A549 (cell line): ENCODE measurements around the gene PRKAG2. TPM values are rescaled to one million over a fixed set of nuclear protein-coding genes. Genes with fewer than 3 reads are reported as not detected.

Source experiments
- ATAC-seq, 2 experiments: fragments of 200-7000 bp in 1 of 2; fragments of >200 bp in 1 of 2; cut with Nextera tagmentation in 1 of 2; cut with Tn5 transposase in 1 of 2; 3 replicates each; pipeline versions ENCODE4 v1.8.0 to v1.9.1; 2018 to 2020; ENCODE audit warnings: mild to moderate bottlenecking in 1 of 2, moderate library complexity in 1 of 2
- CTCF ChIA-PET: fragments of 300-600 bp; sonication (Branson Sonifier 250); formaldehyde crosslinking; extraction: SDS; loops from one replicate; lab custom pipeline; 2021; ENCODE audit warnings: antibody characterized with exemption, inconsistent platforms; lab: Yijun Ruan, JAX
- POLR2A ChIA-PET: fragments of 350-600 bp; formaldehyde crosslinking; extraction: SDS; loops from one replicate; lab custom pipeline; 2021; ENCODE audit warnings: antibody characterized with exemption, inconsistent platforms; lab: Yijun Ruan, JAX
- DNase-seq, 2 experiments: peaks; one replicate each; pipeline versions ENCODE4 v3.0.0 to v3.0.0-alpha.2; 2011 to 2016; ENCODE audit warnings: low read depth in 1 of 2, low spot score in 1 of 2
- FAIRE-seq: peaks from 2 replicates; lab custom pipeline; 2011; peaks lifted over from hg19 to GRCh38; lab: Jason Lieb, UNC
- H3K27ac ChIP-seq, 2 experiments: fragments of >200 bp; sonication (Bioruptor Twin); formaldehyde crosslinking; 3 replicates each; pipeline ENCODE4 v1.5.1; 2016 to 2017
- H3K4me1 ChIP-seq: fragments of >200 bp; sonication (Bioruptor Twin); formaldehyde crosslinking; 3 replicates; pipeline ENCODE4 v1.6.1; 2016
- H3K4me2 ChIP-seq: fragments of >200 bp; sonication (Bioruptor Twin); formaldehyde crosslinking; 3 replicates; pipeline ENCODE4 v1.6.1; 2016
- H3K4me3 ChIP-seq: fragments of >200 bp; sonication (Bioruptor Twin); formaldehyde crosslinking; 3 replicates; pipeline ENCODE4 v1.5.1; 2016
- H3K9me3 ChIP-seq: fragments of >200 bp; sonication (Bioruptor Twin); formaldehyde crosslinking; 3 replicates; pipeline ENCODE4 v1.6.1; 2016
- ATOH8 ChIP-seq: fragments of 250-450 bp; sonication (Bioruptor Pico); IDR thresholded peaks from 2 replicates; pipeline ENCODE4 v1.5.0; 2020; ENCODE audit warnings: low read depth, mild to moderate bottlenecking, moderate library complexity
- CBX8 ChIP-seq: fragments of 200-600 bp; sonication (generic); IDR thresholded peaks from 2 replicates; pipeline ENCODE4 v1.6.1; 2016
- CEBPB ChIP-seq, 2 experiments: fragments of >200 bp in 1 of 2; sonication (Bioruptor Twin) in 1 of 2; formaldehyde crosslinking in 1 of 2; IDR thresholded peaks; 2 replicates each; pipeline ENCODE4 v1.6.1; 2012 to 2016
- CHD2 ChIP-seq: fragments of 150-350 bp; IDR thresholded peaks from 2 replicates; pipeline ENCODE4 v1.6.1; 2014; ENCODE audit warnings: low read length; ENCODE audit not compliant: partially characterized antibody
- E2F6 ChIP-seq: IDR thresholded peaks from 2 replicates; pipeline ENCODE4 v1.6.1; 2012; ENCODE audit warnings: low read depth, borderline replicate concordance
- EHMT2 ChIP-seq: fragments of 200-600 bp; sonication (generic); IDR thresholded peaks from 2 replicates; pipeline ENCODE4 v1.6.1; 2016; ENCODE audit warnings: antibody characterized with exemption, low read depth, mild to moderate bottlenecking, moderate library complexity
- GATA3 ChIP-seq: IDR thresholded peaks from 2 replicates; pipeline ENCODE4 v1.6.1; 2012; ENCODE audit warnings: borderline replicate concordance
- HOXB5 ChIP-seq: fragments of 250-450 bp; sonication (Bioruptor Pico); IDR thresholded peaks from 2 replicates; pipeline ENCODE4 v1.5.0; 2020; ENCODE audit warnings: mild to moderate bottlenecking, moderate library complexity
- MAFK ChIP-seq: fragments of 450-650 bp; IDR thresholded peaks from 2 replicates; pipeline ENCODE4 v1.6.1; 2014; ENCODE audit not compliant: partially characterized antibody
- NPAS2 ChIP-seq: fragments of 250-450 bp; sonication (Bioruptor Pico); IDR thresholded peaks from 2 replicates; pipeline ENCODE4 v1.8.0; 2022; ENCODE audit warnings: mild to moderate bottlenecking, moderate library complexity, borderline replicate concordance
- RAD21 ChIP-seq, 2 experiments: fragments of >200 bp in 1 of 2; sonication (Bioruptor Twin) in 1 of 2; formaldehyde crosslinking in 1 of 2; IDR thresholded peaks in 1 of 2; conservative IDR thresholded peaks in 1 of 2; 2 replicates in 1 of 2; 3 replicates in 1 of 2; pipeline ENCODE4 v1.6.1; 2012 to 2018; ENCODE audit warnings: inconsistent platforms in 1 of 2
- TFCP2L1 ChIP-seq: fragments of 250-450 bp; sonication (Bioruptor Pico); IDR thresholded peaks from 2 replicates; pipeline ENCODE4 v1.5.0; 2021; ENCODE audit warnings: mild to moderate bottlenecking
- TP53 ChIP-seq: fragments of 250-450 bp; sonication (Bioruptor Pico); IDR thresholded peaks from 2 replicates; pipeline ENCODE4 v1.5.0; 2021; ENCODE audit warnings: mild to moderate bottlenecking, moderate library complexity
- ZFP36 ChIP-seq: fragments of 450-650 bp; IDR thresholded peaks from 2 replicates; pipeline ENCODE4 v1.6.1; 2014; ENCODE audit warnings: borderline replicate concordance; ENCODE audit not compliant: partially characterized antibody
- ZNF302 ChIP-seq: fragments of 250-450 bp; sonication (Bioruptor Pico); IDR thresholded peaks from 2 replicates; pipeline ENCODE4 v1.9.0; 2021; ENCODE audit warnings: inconsistent platforms, mild to moderate bottlenecking, moderate library complexity
- WGBS: methylation state at CpG from one replicate; pipeline ENCODE4 v1.1.6; 2017; ENCODE audit errors: missing lambda C conversion rate; 5-methylcytosine and 5-hydroxymethylcytosine counted together
- polyA plus RNA-seq, 4 experiments: library from polyadenylated mRNA; depleted of rRNA in 3 of 4; stranded (reverse); fragments of >200 nt; fragmentation: RNase III in 1 of 4; extraction: RNeasy Plus Mini Kit Qiagen cat#74134 plus additional on column Dnase treatment in 1 of 4; gene quantifications; 2 replicates in 3 of 4; 3 replicates in 1 of 4; pipeline ENCODE4 v1.2.3, GENCODE V29; 2011 to 2017
- TF ChIP-seq, protein P1 (sequence below): fragments of 200-600 bp; sonication (generic); IDR thresholded peaks from 2 replicates; pipeline ENCODE4 v1.6.1; 2016; ENCODE audit warnings: antibody characterized with exemption, mild to moderate bottlenecking, moderate library complexity
- TF ChIP-seq, protein P2 (sequence below): IDR thresholded peaks from 2 replicates; pipeline ENCODE4 v1.6.1; 2012
- TF ChIP-seq, protein P3 (sequence below): fragments of >200 bp; sonication (Bioruptor Twin); formaldehyde crosslinking; IDR thresholded peaks from 3 replicates; pipeline ENCODE4 v1.5.1; 2016
- TF ChIP-seq, protein P4 (sequence below): IDR thresholded peaks from 2 replicates; pipeline ENCODE4 v1.6.1; 2012
- TF ChIP-seq, protein P5 (sequence below): fragments of >200 bp; sonication (Bioruptor Twin); formaldehyde crosslinking; IDR thresholded peaks from 2 replicates; pipeline ENCODE4 v1.6.1; 2016
- TF ChIP-seq, protein P6 (sequence below): fragments of 450-650 bp; IDR thresholded peaks from 2 replicates; pipeline ENCODE4 v1.6.1; 2014; ENCODE audit warnings: antibody characterized with exemption
- TF ChIP-seq, protein P7 (sequence below): fragments of 250-450 bp; sonication (Bioruptor Pico); IDR thresholded peaks from 2 replicates; pipeline ENCODE4 v1.5.0; 2021; ENCODE audit warnings: mild to moderate bottlenecking, moderate library complexity, borderline replicate concordance

The PRKAG2 gene
- polyA plus RNA-seq, 2 of the 4 experiments (the other 2 are of a cell fraction) = 26.5 to 31.7 TPM

- TF ChIP-seq, protein P1, sequence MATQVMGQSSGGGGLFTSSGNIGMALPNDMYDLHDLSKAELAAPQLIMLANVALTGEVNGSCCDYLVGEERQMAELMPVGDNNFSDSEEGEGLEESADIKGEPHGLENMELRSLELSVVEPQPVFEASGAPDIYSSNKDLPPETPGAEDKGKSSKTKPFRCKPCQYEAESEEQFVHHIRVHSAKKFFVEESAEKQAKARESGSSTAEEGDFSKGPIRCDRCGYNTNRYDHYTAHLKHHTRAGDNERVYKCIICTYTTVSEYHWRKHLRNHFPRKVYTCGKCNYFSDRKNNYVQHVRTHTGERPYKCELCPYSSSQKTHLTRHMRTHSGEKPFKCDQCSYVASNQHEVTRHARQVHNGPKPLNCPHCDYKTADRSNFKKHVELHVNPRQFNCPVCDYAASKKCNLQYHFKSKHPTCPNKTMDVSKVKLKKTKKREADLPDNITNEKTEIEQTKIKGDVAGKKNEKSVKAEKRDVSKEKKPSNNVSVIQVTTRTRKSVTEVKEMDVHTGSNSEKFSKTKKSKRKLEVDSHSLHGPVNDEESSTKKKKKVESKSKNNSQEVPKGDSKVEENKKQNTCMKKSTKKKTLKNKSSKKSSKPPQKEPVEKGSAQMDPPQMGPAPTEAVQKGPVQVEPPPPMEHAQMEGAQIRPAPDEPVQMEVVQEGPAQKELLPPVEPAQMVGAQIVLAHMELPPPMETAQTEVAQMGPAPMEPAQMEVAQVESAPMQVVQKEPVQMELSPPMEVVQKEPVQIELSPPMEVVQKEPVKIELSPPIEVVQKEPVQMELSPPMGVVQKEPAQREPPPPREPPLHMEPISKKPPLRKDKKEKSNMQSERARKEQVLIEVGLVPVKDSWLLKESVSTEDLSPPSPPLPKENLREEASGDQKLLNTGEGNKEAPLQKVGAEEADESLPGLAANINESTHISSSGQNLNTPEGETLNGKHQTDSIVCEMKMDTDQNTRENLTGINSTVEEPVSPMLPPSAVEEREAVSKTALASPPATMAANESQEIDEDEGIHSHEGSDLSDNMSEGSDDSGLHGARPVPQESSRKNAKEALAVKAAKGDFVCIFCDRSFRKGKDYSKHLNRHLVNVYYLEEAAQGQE = no peak
- TF ChIP-seq, protein P2, sequence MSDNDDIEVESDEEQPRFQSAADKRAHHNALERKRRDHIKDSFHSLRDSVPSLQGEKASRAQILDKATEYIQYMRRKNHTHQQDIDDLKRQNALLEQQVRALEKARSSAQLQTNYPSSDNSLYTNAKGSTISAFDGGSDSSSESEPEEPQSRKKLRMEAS = no peak
- TF ChIP-seq ATOH8 (CRISPR knock-in tag) (no peak), ZFP36 (no peak), CEBPB (IDR thresholded peaks at IDR 0.05) (no peak), NPAS2 (CRISPR knock-in tag) (no peak), CHD2 (no peak), EHMT2 (no peak), GATA3 (no peak)
- TF ChIP-seq, protein P3, sequence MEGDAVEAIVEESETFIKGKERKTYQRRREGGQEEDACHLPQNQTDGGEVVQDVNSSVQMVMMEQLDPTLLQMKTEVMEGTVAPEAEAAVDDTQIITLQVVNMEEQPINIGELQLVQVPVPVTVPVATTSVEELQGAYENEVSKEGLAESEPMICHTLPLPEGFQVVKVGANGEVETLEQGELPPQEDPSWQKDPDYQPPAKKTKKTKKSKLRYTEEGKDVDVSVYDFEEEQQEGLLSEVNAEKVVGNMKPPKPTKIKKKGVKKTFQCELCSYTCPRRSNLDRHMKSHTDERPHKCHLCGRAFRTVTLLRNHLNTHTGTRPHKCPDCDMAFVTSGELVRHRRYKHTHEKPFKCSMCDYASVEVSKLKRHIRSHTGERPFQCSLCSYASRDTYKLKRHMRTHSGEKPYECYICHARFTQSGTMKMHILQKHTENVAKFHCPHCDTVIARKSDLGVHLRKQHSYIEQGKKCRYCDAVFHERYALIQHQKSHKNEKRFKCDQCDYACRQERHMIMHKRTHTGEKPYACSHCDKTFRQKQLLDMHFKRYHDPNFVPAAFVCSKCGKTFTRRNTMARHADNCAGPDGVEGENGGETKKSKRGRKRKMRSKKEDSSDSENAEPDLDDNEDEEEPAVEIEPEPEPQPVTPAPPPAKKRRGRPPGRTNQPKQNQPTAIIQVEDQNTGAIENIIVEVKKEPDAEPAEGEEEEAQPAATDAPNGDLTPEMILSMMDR = no peak
Observed at GRCh38 chr7:151717918-151718317, 159.0 kb downstream of the PRKAG2 start (continued).

- TF ChIP-seq ZFP36 (no peak), ZNF302 (CRISPR knock-in tag) (no peak)
- TF ChIP-seq, protein P4, sequence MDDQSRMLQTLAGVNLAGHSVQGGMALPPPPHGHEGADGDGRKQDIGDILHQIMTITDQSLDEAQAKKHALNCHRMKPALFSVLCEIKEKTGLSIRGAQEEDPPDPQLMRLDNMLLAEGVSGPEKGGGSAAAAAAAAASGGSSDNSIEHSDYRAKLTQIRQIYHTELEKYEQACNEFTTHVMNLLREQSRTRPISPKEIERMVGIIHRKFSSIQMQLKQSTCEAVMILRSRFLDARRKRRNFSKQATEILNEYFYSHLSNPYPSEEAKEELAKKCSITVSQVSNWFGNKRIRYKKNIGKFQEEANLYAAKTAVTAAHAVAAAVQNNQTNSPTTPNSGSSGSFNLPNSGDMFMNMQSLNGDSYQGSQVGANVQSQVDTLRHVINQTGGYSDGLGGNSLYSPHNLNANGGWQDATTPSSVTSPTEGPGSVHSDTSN = no peak
- TF ChIP-seq, protein P5, sequence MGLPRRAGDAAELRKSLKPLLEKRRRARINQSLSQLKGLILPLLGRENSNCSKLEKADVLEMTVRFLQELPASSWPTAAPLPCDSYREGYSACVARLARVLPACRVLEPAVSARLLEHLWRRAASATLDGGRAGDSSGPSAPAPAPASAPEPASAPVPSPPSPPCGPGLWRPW = no peak
- TF ChIP-seq, all 56 proteins: peak for 0
- 69% methylated on average over 5 of the region's 5 CpGs for WGBS
- no peak for ATAC-seq
- H3K4me2 ChIP-seq = no peak overlapping the region
- peaks cover 31% of the 10 kb centered on the region for H3K4me1 ChIP-seq
- DNase-seq = no peak
- ChIA-PET POLR2A (no interaction called here), CTCF (interaction anchor here (0.8 to 3.1 kb wide), 8 partner anchors 11 to 87 kb away, joined by 3 to 20 read pairs (median 4); no protein-coding TSS in a partner anchor)
- H3K9me3 ChIP-seq = no peaks in the 10 kb centered on the region
- peak overlapping the region in 1 of 2 experiments; percentile 29; a peak in 3 of 6 replicates for H3K27ac ChIP-seq
- H3K4me3 ChIP-seq = no peak overlapping the region
- FAIRE-seq = no peak
Observed at GRCh38 chr7:151717415-151717814, 159.5 kb downstream of the PRKAG2 start.

GRCh38 chr7:151716323-151716722 is 160.6 kb downstream of the PRKAG2 start:
- WGBS = 69% methylated on average over 5 of the region's 5 CpGs
- Histone ChIP-seq H3K4me2 (peak overlapping the region; percentile 63), H3K27ac (peak overlapping the region; percentile 32 to 71; a peak in 4 of 6 replicates), H3K9me3 (no peaks in the 10 kb centered on the region), H3K4me3 (no peak overlapping the region), H3K4me1 (peaks cover 42% of the 10 kb centered on the region)
- POLR2A ChIA-PET = no interaction called here
- CTCF ChIA-PET = interaction anchor here (2.6 kb wide), 1 partner anchor 43 kb away, joined by 12 read pairs; no protein-coding TSS in a partner anchor
- peak in 1 of 2 experiments; percentile 8; a peak in 1 of 6 replicates for ATAC-seq
- no peak for DNase-seq
- no peak for FAIRE-seq
- TF ChIP-seq HOXB5 (no peak), CHD2 (no peak), E2F6 (no peak), TFCP2L1 (CRISPR knock-in tag) (no peak), CEBPB (IDR thresholded peaks at IDR 0.05) (no peak), NPAS2 (CRISPR knock-in tag) (no peak), TP53 (CRISPR knock-in tag) (no peak), RAD21 (conservative IDR thresholded peaks at IDR 0.05 in 1 of 2, IDR thresholded peaks at IDR 0.05 in 1 of 2) (no peak), MAFK (no peak), CBX8 (no peak)
- TF ChIP-seq, protein P6, sequence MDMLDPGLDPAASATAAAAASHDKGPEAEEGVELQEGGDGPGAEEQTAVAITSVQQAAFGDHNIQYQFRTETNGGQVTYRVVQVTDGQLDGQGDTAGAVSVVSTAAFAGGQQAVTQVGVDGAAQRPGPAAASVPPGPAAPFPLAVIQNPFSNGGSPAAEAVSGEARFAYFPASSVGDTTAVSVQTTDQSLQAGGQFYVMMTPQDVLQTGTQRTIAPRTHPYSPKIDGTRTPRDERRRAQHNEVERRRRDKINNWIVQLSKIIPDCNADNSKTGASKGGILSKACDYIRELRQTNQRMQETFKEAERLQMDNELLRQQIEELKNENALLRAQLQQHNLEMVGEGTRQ = no peak
- TF ChIP-seq, protein P7, sequence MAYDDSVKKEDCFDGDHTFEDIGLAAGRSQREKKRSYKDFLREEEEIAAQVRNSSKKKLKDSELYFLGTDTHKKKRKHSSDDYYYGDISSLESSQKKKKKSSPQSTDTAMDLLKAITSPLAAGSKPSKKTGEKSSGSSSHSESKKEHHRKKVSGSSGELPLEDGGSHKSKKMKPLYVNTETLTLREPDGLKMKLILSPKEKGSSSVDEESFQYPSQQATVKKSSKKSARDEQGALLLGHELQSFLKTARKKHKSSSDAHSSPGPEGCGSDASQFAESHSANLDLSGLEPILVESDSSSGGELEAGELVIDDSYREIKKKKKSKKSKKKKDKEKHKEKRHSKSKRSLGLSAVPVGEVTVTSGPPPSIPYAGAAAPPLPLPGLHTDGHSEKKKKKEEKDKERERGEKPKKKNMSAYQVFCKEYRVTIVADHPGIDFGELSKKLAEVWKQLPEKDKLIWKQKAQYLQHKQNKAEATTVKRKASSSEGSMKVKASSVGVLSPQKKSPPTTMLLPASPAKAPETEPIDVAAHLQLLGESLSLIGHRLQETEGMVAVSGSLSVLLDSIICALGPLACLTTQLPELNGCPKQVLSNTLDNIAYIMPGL (CRISPR knock-in tag) = no peak
